ENCODE results near the gene NDUFB11. TPM values are rescaled to one million over a fixed set of nuclear protein-coding genes. Genes with fewer than 3 reads are reported as not detected.

NDUFB11 gene
- total and polyA plus RNA-seq, 7 experiments from 2014 or later = 51.3 to 162 (median 58.8) TPM

DNA sequence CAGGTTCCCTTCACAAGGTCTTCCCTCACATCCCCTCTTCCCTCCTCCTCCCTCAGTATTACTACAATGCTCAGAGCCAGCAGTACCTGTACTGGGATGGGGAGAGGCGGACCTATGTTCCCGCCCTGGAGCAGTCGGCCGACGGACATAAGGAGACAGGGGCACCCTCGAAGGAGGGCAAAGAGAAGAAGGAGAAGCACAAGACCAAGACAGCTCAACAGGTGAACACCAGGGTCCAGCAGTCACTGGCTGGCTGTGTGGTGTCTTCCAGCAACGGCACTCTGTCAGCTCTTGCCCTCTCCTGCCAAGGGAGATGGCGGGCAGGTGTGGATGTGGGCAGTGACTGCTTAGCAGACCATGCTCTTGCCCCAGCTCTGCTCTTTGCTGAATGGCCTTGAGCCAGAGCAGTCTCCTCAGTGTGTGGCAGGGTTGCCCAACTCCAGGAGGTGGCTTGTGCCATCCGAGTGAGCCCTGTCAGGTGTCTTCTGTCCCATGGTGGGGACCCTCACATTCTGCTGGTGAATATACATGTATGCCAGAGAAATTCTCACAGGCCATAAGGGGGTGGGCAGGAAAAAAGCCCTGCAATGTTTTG is 37.7 kb upstream of the NDUFB11 start:
- H3K36me3 Mint-ChIP-seq = peaks cover 4 to 31% (median 9%) of the 10 kb centered on the region in 5 donors
- ATAC-seq (no peak), DNase-seq (no peak)
- Histone ChIP-seq H3K36me3 (ENCODE audit: control insufficient read depth in 2 of 3, insufficient read depth in 3 of 3, low read length in 3 of 3) (peaks cover 0 to 75% (median 6%) of the 10 kb centered on the region in 3 experiments), H3K27ac (ENCODE audit: low read depth, low read length) (no peak overlapping the region), H3K9me3 (ENCODE audit: control insufficient read depth in 2 of 3, low read length in 3 of 3) (no peaks in the 10 kb centered on the region), H3K27me3 (ENCODE audit: control insufficient read depth in 2 of 2, insufficient read depth in 2 of 2, low read length in 2 of 2) (no peaks in the 10 kb centered on the region), H3K4me3 (ENCODE audit: low read length) (no peak overlapping the region), H3K4me1 (ENCODE audit: control insufficient read depth in 2 of 2, insufficient read depth in 2 of 2, low read length in 2 of 2) (no peaks in the 10 kb centered on the region)
- peaks cover 0 to 3% (median 0%) of the 10 kb centered on the region in 7 donors for H3K4me1 Mint-ChIP-seq
- POLR2A ChIA-PET = no interaction called here
- no peak overlapping the region for H3K4me3 Mint-ChIP-seq
- H3K27me3 Mint-ChIP-seq = no peaks in the 10 kb centered on the region
- CTCF ChIA-PET = no interaction called here
- intact Hi-C loops (cut with micrococcal nuclease) = no loop called here
- no peak overlapping the region for H3K27ac Mint-ChIP-seq
- no peaks in the 10 kb centered on the region for H3K9me3 Mint-ChIP-seq

DNA sequence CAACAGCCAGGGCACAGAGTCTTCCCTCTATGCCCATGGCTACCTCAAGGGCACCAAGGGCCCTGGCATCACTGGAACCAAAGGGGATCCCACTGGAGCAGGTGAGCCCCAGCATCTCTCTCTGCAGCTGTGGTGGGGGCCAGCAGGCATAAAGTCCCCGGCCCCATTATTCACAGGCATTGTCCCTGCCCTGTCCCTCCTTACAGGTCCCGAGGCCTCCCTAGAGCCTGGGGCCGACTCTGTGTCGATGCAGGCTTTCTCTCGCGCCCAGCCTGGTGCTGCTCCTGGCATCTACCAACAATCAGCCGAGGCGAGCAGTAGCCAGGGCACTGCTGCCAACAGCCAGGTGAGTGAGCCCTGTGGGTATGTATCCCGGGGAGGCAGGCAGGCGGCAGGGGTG is 36.8 kb upstream of the NDUFB11 start:
- no peaks in the 10 kb centered on the region for H3K27me3 ChIP-seq (ENCODE audit: control insufficient read depth in 2 of 2, insufficient read depth in 2 of 2, low read length in 2 of 2)
- H3K27ac ChIP-seq (ENCODE audit: low read depth, low read length) = no peak overlapping the region
- Mint-ChIP-seq H3K27ac (no peak overlapping the region), H3K9me3 (no peaks in the 10 kb centered on the region), H3K36me3 (peaks cover 4 to 26% (median 12%) of the 10 kb centered on the region in 5 donors), H3K4me1 (peaks cover 0 to 3% (median 0%) of the 10 kb centered on the region in 7 donors), H3K27me3 (no peaks in the 10 kb centered on the region), H3K4me3 (no peak overlapping the region)
- ChIA-PET CTCF (no interaction called here), POLR2A (no interaction called here)
- DNase-seq (no peak), ATAC-seq (no peak)
- H3K36me3 ChIP-seq (ENCODE audit: control insufficient read depth in 2 of 3, insufficient read depth in 3 of 3, low read length in 3 of 3) = peaks cover 0 to 78% (median 12%) of the 10 kb centered on the region in 3 experiments
- intact Hi-C loops (cut with micrococcal nuclease) = no loop called here
- H3K4me1 ChIP-seq (ENCODE audit: control insufficient read depth in 2 of 2, insufficient read depth in 2 of 2, low read length in 2 of 2) = no peaks in the 10 kb centered on the region
- no peaks in the 10 kb centered on the region for H3K9me3 ChIP-seq (ENCODE audit: control insufficient read depth in 2 of 3, low read length in 3 of 3)
- no peak overlapping the region for H3K4me3 ChIP-seq (ENCODE audit: low read length)

DNA sequence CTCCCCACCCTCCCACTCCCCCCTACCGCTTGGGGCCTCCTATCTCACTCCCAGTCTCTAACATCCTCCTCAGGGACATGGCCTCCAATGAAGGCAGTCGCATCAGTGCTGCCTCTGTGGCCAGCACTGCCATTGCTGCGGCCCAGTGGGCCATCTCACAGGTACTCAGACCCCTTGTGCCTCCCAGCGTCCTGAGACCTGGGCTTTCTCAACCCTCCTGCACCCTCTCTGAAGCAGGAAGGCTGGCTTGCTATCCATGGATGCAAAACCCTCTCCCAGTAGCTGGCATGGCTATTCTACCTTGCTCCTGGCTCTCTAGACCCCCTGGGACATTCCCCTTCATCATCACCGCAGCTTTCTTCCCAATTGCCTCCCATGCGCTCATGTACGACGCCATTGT is 35.8 kb upstream of the NDUFB11 start:
- no peaks in the 10 kb centered on the region for H3K27me3 ChIP-seq (ENCODE audit: control insufficient read depth in 2 of 2, insufficient read depth in 2 of 2, low read length in 2 of 2)
- H3K4me3 Mint-ChIP-seq = no peak overlapping the region
- H3K27ac Mint-ChIP-seq = peak overlapping the region in 1 of 9 donors; percentile 65
- H3K36me3 Mint-ChIP-seq = peaks cover 0 to 19% (median 12%) of the 10 kb centered on the region in 5 donors
- H3K27me3 Mint-ChIP-seq = no peaks in the 10 kb centered on the region
- H3K4me3 ChIP-seq (ENCODE audit: low read length) = no peak overlapping the region
- intact Hi-C loops (cut with micrococcal nuclease) = no loop called here
- no peaks in the 10 kb centered on the region for H3K9me3 ChIP-seq (ENCODE audit: control insufficient read depth in 2 of 3, low read length in 3 of 3)
- ChIA-PET CTCF (no interaction called here), POLR2A (no interaction called here)
- peaks cover 0 to 78% (median 12%) of the 10 kb centered on the region in 3 experiments for H3K36me3 ChIP-seq (ENCODE audit: control insufficient read depth in 2 of 3, insufficient read depth in 3 of 3, low read length in 3 of 3)
- ATAC-seq (no peak), DNase-seq (no peak)
- H3K4me1 Mint-ChIP-seq = peaks cover 0 to 3% (median 0%) of the 10 kb centered on the region in 7 donors
- H3K9me3 Mint-ChIP-seq = no peaks in the 10 kb centered on the region
- H3K27ac ChIP-seq (ENCODE audit: low read depth, low read length) = no peak overlapping the region
- H3K4me1 ChIP-seq (ENCODE audit: control insufficient read depth in 2 of 2, insufficient read depth in 2 of 2, low read length in 2 of 2) = no peaks in the 10 kb centered on the region

DNA sequence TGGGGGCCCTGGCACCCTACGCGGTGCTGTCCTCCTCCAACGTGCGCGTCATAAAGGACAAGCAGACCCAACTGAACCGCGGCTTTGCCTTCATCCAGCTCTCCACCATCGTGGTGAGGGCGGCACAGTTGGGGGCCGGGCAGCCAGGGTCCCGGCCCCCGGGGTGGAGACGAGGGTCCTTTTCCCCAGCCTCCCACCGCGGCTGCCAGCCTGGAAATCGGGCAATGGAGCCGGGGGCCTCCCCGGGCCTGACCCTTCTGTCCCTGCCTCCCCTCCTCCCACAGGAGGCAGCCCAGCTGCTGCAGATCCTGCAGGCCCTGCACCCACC is 35.4 kb upstream of the NDUFB11 start:
- H3K4me3 Mint-ChIP-seq = no peak overlapping the region
- peaks cover 0 to 3% (median 0%) of the 10 kb centered on the region in 7 donors for H3K4me1 Mint-ChIP-seq
- H3K36me3 Mint-ChIP-seq = peaks cover 0 to 19% (median 12%) of the 10 kb centered on the region in 5 donors
- H3K27me3 ChIP-seq (ENCODE audit: control insufficient read depth in 2 of 2, insufficient read depth in 2 of 2, low read length in 2 of 2) = no peaks in the 10 kb centered on the region
- no peaks in the 10 kb centered on the region for H3K9me3 ChIP-seq (ENCODE audit: control insufficient read depth in 2 of 3, low read length in 3 of 3)
- ChIA-PET POLR2A (no interaction called here), CTCF (no interaction called here)
- intact Hi-C loops (cut with micrococcal nuclease) = no loop called here
- H3K4me1 ChIP-seq (ENCODE audit: control insufficient read depth in 2 of 2, insufficient read depth in 2 of 2, low read length in 2 of 2) = no peaks in the 10 kb centered on the region
- no peaks in the 10 kb centered on the region for H3K9me3 Mint-ChIP-seq
- H3K4me3 ChIP-seq (ENCODE audit: low read length) = no peak overlapping the region
- DNase-seq (no peak), ATAC-seq (no peak)
- no peak overlapping the region for H3K27ac ChIP-seq (ENCODE audit: low read depth, low read length)
- peaks cover 0 to 78% (median 12%) of the 10 kb centered on the region in 3 experiments for H3K36me3 ChIP-seq (ENCODE audit: control insufficient read depth in 2 of 3, insufficient read depth in 3 of 3, low read length in 3 of 3)
- H3K27ac Mint-ChIP-seq = no peak overlapping the region
- H3K27me3 Mint-ChIP-seq = no peaks in the 10 kb centered on the region

DNA sequence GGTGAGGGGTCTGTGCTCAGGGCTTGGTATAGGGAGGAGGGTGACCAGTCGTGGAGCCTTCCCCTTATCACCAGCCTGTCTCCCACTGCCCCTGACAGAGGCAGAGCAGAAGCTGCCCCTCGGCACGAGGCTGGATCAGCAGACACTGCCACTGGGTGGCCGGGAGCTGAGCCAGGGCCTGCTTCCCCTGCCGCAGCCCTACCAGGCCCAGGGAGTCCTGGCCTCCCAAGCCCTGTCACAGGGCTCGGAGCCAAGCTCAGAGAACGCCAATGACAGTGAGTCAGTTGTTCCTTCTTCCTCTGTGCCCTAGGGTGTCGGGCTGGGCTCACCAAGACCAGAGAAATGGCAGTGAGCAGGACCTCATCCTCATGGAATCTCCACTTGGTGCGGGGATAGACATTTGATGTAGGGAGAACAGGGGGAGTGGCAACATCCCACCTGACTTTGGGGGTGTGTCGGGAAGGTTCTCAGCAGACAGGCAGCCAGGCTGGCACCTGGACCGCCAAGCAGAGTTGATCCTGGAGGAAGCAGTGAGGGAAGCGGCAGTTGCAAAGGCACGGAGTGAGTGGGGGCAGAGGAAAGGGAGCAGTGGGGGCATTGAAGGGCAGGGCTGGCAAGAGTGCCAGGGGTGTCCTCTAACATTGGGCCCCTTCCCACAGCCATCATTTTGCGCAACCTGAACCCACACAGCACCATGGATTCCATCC is 34.9 kb upstream of the NDUFB11 start:
- Histone ChIP-seq H3K4me1 (ENCODE audit: control insufficient read depth in 2 of 2, insufficient read depth in 2 of 2, low read length in 2 of 2) (no peaks in the 10 kb centered on the region), H3K9me3 (ENCODE audit: control insufficient read depth in 2 of 3, low read length in 3 of 3) (no peaks in the 10 kb centered on the region), H3K36me3 (ENCODE audit: control insufficient read depth in 2 of 3, insufficient read depth in 3 of 3, low read length in 3 of 3) (peaks cover 0 to 79% (median 12%) of the 10 kb centered on the region in 3 experiments), H3K27ac (ENCODE audit: low read depth, low read length) (no peak overlapping the region), H3K27me3 (ENCODE audit: control insufficient read depth in 2 of 2, insufficient read depth in 2 of 2, low read length in 2 of 2) (no peaks in the 10 kb centered on the region), H3K4me3 (ENCODE audit: low read length) (no peak overlapping the region)
- Mint-ChIP-seq H3K4me3 (no peak overlapping the region), H3K27ac (no peak overlapping the region), H3K36me3 (peaks cover 0 to 19% (median 12%) of the 10 kb centered on the region in 5 donors), H3K27me3 (no peaks in the 10 kb centered on the region), H3K9me3 (no peaks in the 10 kb centered on the region), H3K4me1 (peaks cover 0 to 3% (median 0%) of the 10 kb centered on the region in 7 donors)
- CTCF ChIA-PET = interaction anchor here (0.6 kb wide), 1 partner anchor 782 kb away, joined by 3 read pairs; no protein-coding TSS in a partner anchor
- DNase-seq = no peak
- intact Hi-C loops (cut with micrococcal nuclease) = no loop called here
- no peak for ATAC-seq
- POLR2A ChIA-PET = no interaction called here

DNA sequence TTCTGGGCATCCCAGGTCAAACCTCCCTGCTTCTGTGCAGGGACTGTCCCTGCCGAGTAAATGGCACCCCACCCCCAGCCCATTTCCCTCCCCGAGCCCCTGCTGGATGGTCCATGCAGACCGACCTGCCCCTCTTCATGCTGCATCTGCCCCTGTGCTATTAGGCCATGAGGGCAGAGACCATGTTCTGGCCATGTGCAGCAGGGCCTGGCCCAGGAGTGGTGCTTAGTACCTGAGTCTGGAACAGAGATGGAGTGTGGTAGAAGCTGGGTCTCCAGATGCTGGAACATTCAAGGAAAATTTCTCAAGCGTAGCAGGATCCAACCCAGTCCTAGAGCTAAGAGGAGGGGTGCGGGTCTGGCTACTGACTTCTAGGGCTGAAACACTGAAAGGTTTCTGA is 33.8 kb upstream of the NDUFB11 start:
- ChIA-PET POLR2A (no interaction called here), CTCF (no interaction called here)
- H3K9me3 Mint-ChIP-seq = no peaks in the 10 kb centered on the region
- DNase-seq (no peak), ATAC-seq (no peak)
- H3K36me3 Mint-ChIP-seq = peaks cover 0 to 19% (median 12%) of the 10 kb centered on the region in 5 donors
- no peaks in the 10 kb centered on the region for H3K27me3 ChIP-seq (ENCODE audit: control insufficient read depth in 2 of 2, insufficient read depth in 2 of 2, low read length in 2 of 2)
- no peak overlapping the region for H3K27ac Mint-ChIP-seq
- H3K9me3 ChIP-seq (ENCODE audit: control insufficient read depth in 2 of 3, low read length in 3 of 3) = no peaks in the 10 kb centered on the region
- peaks cover 0 to 90% (median 12%) of the 10 kb centered on the region in 3 experiments for H3K36me3 ChIP-seq (ENCODE audit: control insufficient read depth in 2 of 3, insufficient read depth in 3 of 3, low read length in 3 of 3)
- H3K4me3 ChIP-seq (ENCODE audit: low read length) = no peak overlapping the region
- H3K4me1 Mint-ChIP-seq = peaks cover 0 to 3% (median 0%) of the 10 kb centered on the region in 7 donors
- intact Hi-C loops (cut with micrococcal nuclease) = no loop called here
- no peak overlapping the region for H3K4me3 Mint-ChIP-seq
- H3K27ac ChIP-seq (ENCODE audit: low read depth, low read length) = no peak overlapping the region
- no peaks in the 10 kb centered on the region for H3K27me3 Mint-ChIP-seq
- no peaks in the 10 kb centered on the region for H3K4me1 ChIP-seq (ENCODE audit: control insufficient read depth in 2 of 2, insufficient read depth in 2 of 2, low read length in 2 of 2)

DNA sequence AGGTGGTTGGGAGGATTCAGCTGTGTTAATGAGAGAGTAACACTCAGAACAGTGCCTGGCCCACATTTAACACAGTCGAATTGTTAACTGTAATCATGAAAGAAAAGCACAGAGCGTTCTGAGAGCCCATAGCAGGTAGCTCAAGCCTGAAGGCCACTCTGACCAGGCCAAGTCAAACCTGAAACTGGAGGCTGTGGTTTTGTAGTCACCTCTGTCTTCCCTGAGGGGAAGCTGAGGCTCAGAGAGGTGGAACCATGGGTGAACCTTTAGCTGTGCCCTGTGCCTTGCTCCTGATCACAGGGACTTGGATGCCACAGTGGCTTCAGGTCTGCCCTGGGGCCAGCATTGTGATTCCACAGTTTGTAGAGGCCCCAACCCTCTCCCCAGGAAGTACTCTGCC is 32.6 kb upstream of the NDUFB11 start:
- Histone ChIP-seq H3K27ac (ENCODE audit: low read depth, low read length) (no peak overlapping the region), H3K4me1 (ENCODE audit: control insufficient read depth in 2 of 2, insufficient read depth in 2 of 2, low read length in 2 of 2) (no peaks in the 10 kb centered on the region), H3K27me3 (ENCODE audit: control insufficient read depth in 2 of 2, insufficient read depth in 2 of 2, low read length in 2 of 2) (no peaks in the 10 kb centered on the region), H3K36me3 (ENCODE audit: control insufficient read depth in 2 of 3, insufficient read depth in 3 of 3, low read length in 3 of 3) (peaks cover 0 to 92% (median 6%) of the 10 kb centered on the region in 3 experiments), H3K9me3 (ENCODE audit: control insufficient read depth in 2 of 3, low read length in 3 of 3) (no peaks in the 10 kb centered on the region), H3K4me3 (ENCODE audit: low read length) (no peak overlapping the region)
- H3K27ac Mint-ChIP-seq = peak overlapping the region in 1 of 9 donors; percentile 42
- no peaks in the 10 kb centered on the region for H3K9me3 Mint-ChIP-seq
- DNase-seq (no peak), ATAC-seq (no peak)
- intact Hi-C loops (cut with micrococcal nuclease) = no loop called here
- CTCF ChIA-PET = no interaction called here
- POLR2A ChIA-PET = interaction anchor here (0.6 kb wide), 1 partner anchor 145 kb away, joined by 3 read pairs; no protein-coding TSS in a partner anchor
- H3K27me3 Mint-ChIP-seq = no peaks in the 10 kb centered on the region
- peaks cover 0 to 3% (median 0%) of the 10 kb centered on the region in 7 donors for H3K4me1 Mint-ChIP-seq
- peaks cover 0 to 16% (median 7%) of the 10 kb centered on the region in 5 donors for H3K36me3 Mint-ChIP-seq
- H3K4me3 Mint-ChIP-seq = no peak overlapping the region

Measured in naive thymus-derived CD4-positive, alpha-beta T cell (primary cell).